Neuronal stem cell (in vitro differentiated cells): ENCODE data around the gene CRYBB1.

Source experiments
- DNase-seq: peaks from one replicate; pipeline ENCODE4 v3.0.0-alpha.2; 2013; ENCODE audit warnings: low spot score
- H2AFZ ChIP-seq: one replicate; pipeline ENCODE4 v1.6.1; 2013; ENCODE audit warnings: mild to moderate bottlenecking, low read length, inconsistent platforms
- H2AK5ac ChIP-seq: 2 replicates; pipeline ENCODE4 v1.6.1; 2013; ENCODE audit warnings: low read depth, mild to moderate bottlenecking, inconsistent platforms, low read length, moderate library complexity, mixed read lengths
- H2BK120ac ChIP-seq: 2 replicates; pipeline ENCODE4 v1.6.1; 2013; ENCODE audit warnings: low read depth, mild to moderate bottlenecking, inconsistent platforms, low read length, moderate library complexity, mixed read lengths
- H2BK12ac ChIP-seq: one replicate; pipeline ENCODE4 v1.6.1; 2013; ENCODE audit warnings: low read length, inconsistent platforms
- H2BK15ac ChIP-seq: 2 replicates; pipeline ENCODE4 v1.6.1; 2013; ENCODE audit warnings: mild to moderate bottlenecking, low read length, inconsistent platforms, mixed read lengths
- H2BK5ac ChIP-seq: one replicate; pipeline ENCODE4 v1.6.1; 2013; ENCODE audit warnings: inconsistent platforms, mild to moderate bottlenecking, low read length, moderate library complexity
- H3K14ac ChIP-seq: one replicate; pipeline ENCODE4 v1.6.1; 2013; ENCODE audit warnings: low read length, inconsistent platforms
- H3K18ac ChIP-seq: 2 replicates; pipeline ENCODE4 v1.6.1; 2013; ENCODE audit warnings: low read length, inconsistent platforms
- H3K23ac ChIP-seq: 2 replicates; pipeline ENCODE4 v1.6.1; 2013; ENCODE audit warnings: low read depth, mild to moderate bottlenecking, mixed read lengths, low read length, inconsistent platforms; ENCODE audit not compliant: poor library complexity
- H3K27ac ChIP-seq: replicated peaks from 3 replicates; pipeline ENCODE4 v1.5.1; 2013; ENCODE audit warnings: low read length, inconsistent platforms
- H3K27me3 ChIP-seq, 3 experiments: 2 replicates each; pipeline ENCODE4 v1.6.1; 2013; ENCODE audit warnings: low read length in 3 of 3, mild to moderate bottlenecking in 2 of 3, inconsistent platforms in 1 of 3, low read depth in 1 of 3, mixed read lengths in 1 of 3, moderate library complexity in 1 of 3; ENCODE audit not compliant: control insufficient read depth in 3 of 3, insufficient read depth in 3 of 3
- H3K36me3 ChIP-seq, 2 donors: replicated peaks in 1 of 2; 2 replicates each; pipeline ENCODE4 v1.6.1; 2013; ENCODE audit warnings: low read length in 2 of 2; ENCODE audit not compliant: control insufficient read depth in 2 of 2, insufficient read depth in 2 of 2
- H3K4ac ChIP-seq: 2 replicates; pipeline ENCODE4 v1.6.1; 2013; ENCODE audit warnings: inconsistent platforms, mild to moderate bottlenecking, low read length, moderate library complexity
- H3K4me1 ChIP-seq, 2 donors: 1 replicate in 1 of 2; 2 replicates in 1 of 2; pipeline ENCODE4 v1.6.1; 2013; ENCODE audit warnings: low read length in 2 of 2, low read depth in 1 of 2; ENCODE audit not compliant: control insufficient read depth in 2 of 2, insufficient read depth in 1 of 2
- H3K4me2 ChIP-seq: one replicate; pipeline ENCODE4 v1.6.1; 2013; ENCODE audit warnings: mild to moderate bottlenecking, low read length, inconsistent platforms; ENCODE audit not compliant: insufficient read depth, poor library complexity, severe bottlenecking
- H3K4me3 ChIP-seq, 2 donors: 2 replicates each; pipeline ENCODE4 v1.5.1; 2013; ENCODE audit warnings: low read length in 2 of 2, mild to moderate bottlenecking in 2 of 2, inconsistent platforms in 1 of 2, moderate library complexity in 1 of 2
- H3K79me1 ChIP-seq: one replicate; pipeline ENCODE4 v1.6.1; 2013; ENCODE audit warnings: low read depth, mild to moderate bottlenecking, inconsistent platforms, low read length, moderate library complexity
- H3K9ac ChIP-seq: one replicate; pipeline ENCODE4 v1.6.1; 2013; ENCODE audit warnings: mild to moderate bottlenecking, low read depth, low read length, inconsistent platforms; ENCODE audit not compliant: poor library complexity
- H3K9me3 ChIP-seq, 2 donors: replicated peaks in 1 of 2; 2 replicates each; pipeline versions ENCODE3 to v1.6.1; 2013; ENCODE audit warnings: low read length in 2 of 2, mild to moderate bottlenecking in 2 of 2, inconsistent platforms in 1 of 2, low read depth in 1 of 2, mixed read lengths in 1 of 2, moderate library complexity in 1 of 2; ENCODE audit not compliant: control insufficient read depth in 2 of 2, insufficient read depth in 1 of 2
- H4K8ac ChIP-seq: one replicate; pipeline ENCODE4 v1.6.1; 2013; ENCODE audit warnings: low read depth, mild to moderate bottlenecking, inconsistent platforms, low read length, moderate library complexity
- H4K91ac ChIP-seq: one replicate; pipeline ENCODE4 v1.6.1; 2013; ENCODE audit warnings: low read length, low read depth, mild to moderate bottlenecking, inconsistent platforms; ENCODE audit not compliant: poor library complexity
- WGBS, 2 donors: extraction: QIAGEN DNeasy Blood & Tissue Kit; methylation state at CpG; one replicate each; pipeline ENCODE4 v1.1.7; 2013; ENCODE audit warnings: missing lambda C conversion rate in 2 of 2, mixed read lengths in 1 of 2; ENCODE audit not compliant: insufficient read length in 2 of 2, insufficient replicate concordance in 1 of 2; ENCODE audit errors: extremely low coverage in 2 of 2; 5-methylcytosine and 5-hydroxymethylcytosine counted together

CRYBB1 gene

GRCh38 chr22:26634189-26634588 is 16.4 kb upstream of the CRYBB1 start:
- H3K27me3 ChIP-seq = no peaks in the 10 kb centered on the region
- H2BK12ac ChIP-seq = no peak overlapping the region
- no peak overlapping the region for H4K8ac ChIP-seq
- H3K23ac ChIP-seq = no peak overlapping the region
- no peak overlapping the region for H2BK15ac ChIP-seq
- no CpG with 5 or more reads among the region's 3 CpGs for WGBS, 2 donors
- no peak overlapping the region for H3K4ac ChIP-seq
- no peak overlapping the region for H3K14ac ChIP-seq
- peaks cover 2 to 3% of the 10 kb centered on the region in 2 donors for H3K4me1 ChIP-seq
- no peak overlapping the region for H2AK5ac ChIP-seq
- no peak overlapping the region for H3K4me2 ChIP-seq
- no peak overlapping the region for H3K4me3 ChIP-seq
- no peak overlapping the region for H2BK5ac ChIP-seq
- peaks cover 0 to 8% of the 10 kb centered on the region in 2 donors for H3K9me3 ChIP-seq
- H3K9ac ChIP-seq = no peak overlapping the region
- no peak overlapping the region for H3K27ac ChIP-seq
- H2AFZ ChIP-seq = no peak overlapping the region
- no peak overlapping the region for H2BK120ac ChIP-seq
- no peak for DNase-seq
- H3K79me1 ChIP-seq = peaks cover 3% of the 10 kb centered on the region
- no peak overlapping the region for H3K18ac ChIP-seq
- H4K91ac ChIP-seq = no peak overlapping the region
- no peaks in the 10 kb centered on the region for H3K36me3 ChIP-seq

- Histone ChIP-seq H3K9ac (no peak overlapping the region), H3K27ac (no peak overlapping the region), H3K23ac (no peak overlapping the region), H3K14ac (no peak overlapping the region), H3K79me1 (peaks cover 3% of the 10 kb centered on the region), H4K91ac (no peak overlapping the region), H2BK120ac (no peak overlapping the region), H2BK12ac (no peak overlapping the region), H3K4ac (no peak overlapping the region), H3K36me3 (no peaks in the 10 kb centered on the region), H3K4me3 (no peak overlapping the region), H2AFZ (peak overlapping the region; percentile 37), H2BK15ac (no peak overlapping the region), H2AK5ac (no peak overlapping the region), H2BK5ac (no peak overlapping the region), H3K9me3 (peaks cover 0 to 8% of the 10 kb centered on the region in 2 donors), H4K8ac (no peak overlapping the region), H3K4me2 (no peak overlapping the region), H3K18ac (no peak overlapping the region), H3K4me1 (peaks cover 0 to 2% of the 10 kb centered on the region in 2 donors), H3K27me3 (no peaks in the 10 kb centered on the region)
- no peak for DNase-seq
- WGBS, 2 donors = no CpG with 5 or more reads among the region's 8 CpGs
Measured at GRCh38 chr22:26632422-26633155, 14.8 kb upstream of the CRYBB1 start.

GRCh38 chr22:26631282-26631681 is 13.5 kb upstream of the CRYBB1 start:
- Histone ChIP-seq H2AK5ac (no peak overlapping the region), H3K9me3 (peaks cover 0 to 8% of the 10 kb centered on the region in 2 donors), H2BK5ac (no peak overlapping the region), H3K9ac (no peak overlapping the region), H3K14ac (no peak overlapping the region), H2BK12ac (no peak overlapping the region), H2AFZ (no peak overlapping the region), H3K4ac (no peak overlapping the region), H3K27ac (no peak overlapping the region), H4K8ac (no peak overlapping the region), H2BK120ac (no peak overlapping the region), H3K18ac (no peak overlapping the region), H3K36me3 (no peaks in the 10 kb centered on the region), H4K91ac (no peak overlapping the region), H3K4me3 (no peak overlapping the region), H2BK15ac (no peak overlapping the region), H3K79me1 (peaks cover 3% of the 10 kb centered on the region), H3K4me2 (no peak overlapping the region), H3K23ac (no peak overlapping the region), H3K27me3 (no peaks in the 10 kb centered on the region), H3K4me1 (peaks cover 0 to 2% of the 10 kb centered on the region in 2 donors)
- WGBS, 2 donors = no CpG with 5 or more reads among the region's 4 CpGs
- no peak for DNase-seq

- WGBS, 2 donors = no CpG with 5 or more reads among the region's 18 CpGs
- no peak for DNase-seq
- H2BK15ac ChIP-seq = no peak overlapping the region
Measured at GRCh38 chr22:26629988-26630761, 12.3 kb upstream of the CRYBB1 start.

More at GRCh38 chr22:26629988-26630761, 12.3 kb upstream of the CRYBB1 start:
- H2BK5ac ChIP-seq = no peak overlapping the region
- no peaks in the 10 kb centered on the region for H3K36me3 ChIP-seq
- H4K91ac ChIP-seq = no peak overlapping the region
- H3K23ac ChIP-seq = no peak overlapping the region
- no peak overlapping the region for H3K9ac ChIP-seq
- no peak overlapping the region for H3K4me3 ChIP-seq
- H2BK12ac ChIP-seq = no peak overlapping the region
- peaks cover 0 to 12% of the 10 kb centered on the region in 2 donors for H3K9me3 ChIP-seq
- H2AK5ac ChIP-seq = no peak overlapping the region
- no peak overlapping the region for H3K14ac ChIP-seq
- H3K18ac ChIP-seq = no peak overlapping the region
- H2BK120ac ChIP-seq = no peak overlapping the region
- H3K27me3 ChIP-seq = no peaks in the 10 kb centered on the region
- H2AFZ ChIP-seq = no peak overlapping the region
- no peak overlapping the region for H3K4ac ChIP-seq
- no peak overlapping the region for H3K27ac ChIP-seq
- H3K4me1 ChIP-seq = peaks cover 0 to 2% of the 10 kb centered on the region in 2 donors
- H3K79me1 ChIP-seq = peaks cover 3% of the 10 kb centered on the region
- H3K4me2 ChIP-seq = no peak overlapping the region
- H4K8ac ChIP-seq = no peak overlapping the region
